Stomach (tissue), 4 donors: ENCODE results near the gene XRCC4.

Source experiments
- EP300 ChIP-seq: sonication (generic); formaldehyde crosslinking; IDR thresholded peaks from one replicate; pipeline ENCODE4 v1.6.1; 2017; ENCODE audit warnings: antibody characterized with exemption
- POLR2A ChIP-seq, 4 donors: fragments of 450-650 bp; IDR thresholded peaks; one replicate each; pipeline ENCODE4 v1.6.1; 2016; ENCODE audit warnings: antibody characterized with exemption in 4 of 4, control low read depth in 2 of 4, mild to moderate bottlenecking in 1 of 4, moderate library complexity in 1 of 4
- POLR2AphosphoS5 ChIP-seq, 3 donors: sonication (generic); formaldehyde crosslinking; IDR thresholded peaks; one replicate each; pipeline ENCODE4 v1.6.1; 2016; ENCODE audit warnings: antibody characterized with exemption in 3 of 3
- TF ChIP-seq, protein P1 (sequence below), 7 experiments: fragments of 450-650 bp in 4 of 7; fragments of 200-600 bp in 3 of 7; sonication (generic) in 3 of 7; IDR thresholded peaks; one replicate each; pipeline ENCODE4 v1.5.1; 2016 to 2019; ENCODE audit warnings: antibody characterized with exemption in 7 of 7, control low read depth in 2 of 7, mild to moderate bottlenecking in 1 of 7

- no peak for TF ChIP-seq POLR2A (IDR thresholded peaks at IDR 0.05)
- TF ChIP-seq, protein P1, sequence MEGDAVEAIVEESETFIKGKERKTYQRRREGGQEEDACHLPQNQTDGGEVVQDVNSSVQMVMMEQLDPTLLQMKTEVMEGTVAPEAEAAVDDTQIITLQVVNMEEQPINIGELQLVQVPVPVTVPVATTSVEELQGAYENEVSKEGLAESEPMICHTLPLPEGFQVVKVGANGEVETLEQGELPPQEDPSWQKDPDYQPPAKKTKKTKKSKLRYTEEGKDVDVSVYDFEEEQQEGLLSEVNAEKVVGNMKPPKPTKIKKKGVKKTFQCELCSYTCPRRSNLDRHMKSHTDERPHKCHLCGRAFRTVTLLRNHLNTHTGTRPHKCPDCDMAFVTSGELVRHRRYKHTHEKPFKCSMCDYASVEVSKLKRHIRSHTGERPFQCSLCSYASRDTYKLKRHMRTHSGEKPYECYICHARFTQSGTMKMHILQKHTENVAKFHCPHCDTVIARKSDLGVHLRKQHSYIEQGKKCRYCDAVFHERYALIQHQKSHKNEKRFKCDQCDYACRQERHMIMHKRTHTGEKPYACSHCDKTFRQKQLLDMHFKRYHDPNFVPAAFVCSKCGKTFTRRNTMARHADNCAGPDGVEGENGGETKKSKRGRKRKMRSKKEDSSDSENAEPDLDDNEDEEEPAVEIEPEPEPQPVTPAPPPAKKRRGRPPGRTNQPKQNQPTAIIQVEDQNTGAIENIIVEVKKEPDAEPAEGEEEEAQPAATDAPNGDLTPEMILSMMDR (IDR thresholded peaks at IDR 0.05), result no peak
- TF ChIP-seq POLR2AphosphoS5 (IDR thresholded peaks at IDR 0.05), result no peak
- no peak for TF ChIP-seq EP300
These were observed 244.2 kb downstream of the XRCC4 start for GRCh38 chr5:83321483-83322055.
